Small intestine (tissue), 7 donors: ENCODE data around the gene TXLNA. TPM values are rescaled to one million over a fixed set of nuclear protein-coding genes. Genes with fewer than 3 reads are reported as not detected.

Experiments used
- DNase-seq, 2 donors: peaks; one replicate each; pipeline versions ENCODE4 v3.0.0 to v3.0.0-alpha.2; 2013
- FAIRE-seq: peaks from 2 replicates; lab custom pipeline; 2012; peaks lifted over from hg19 to GRCh38; lab: Jason Lieb, UNC
- H3K27ac ChIP-seq, 3 donors: one replicate each; pipeline ENCODE4 v1.5.1; 2013; ENCODE audit warnings: low read length in 2 of 3, mild to moderate bottlenecking in 2 of 3, control low read depth in 1 of 3, inconsistent platforms in 1 of 3, low read depth in 1 of 3, moderate library complexity in 1 of 3
- H3K27me3 ChIP-seq, 3 donors: one replicate each; pipeline ENCODE4 v1.6.1; 2013; ENCODE audit warnings: low read length in 3 of 3, inconsistent platforms in 1 of 3; ENCODE audit not compliant: control insufficient read depth in 3 of 3, insufficient read depth in 3 of 3
- H3K36me3 ChIP-seq, 3 donors: one replicate each; pipeline ENCODE4 v1.6.1; 2013; ENCODE audit warnings: low read length in 3 of 3, inconsistent platforms in 1 of 3, low read depth in 1 of 3, mild to moderate bottlenecking in 1 of 3, moderate library complexity in 1 of 3; ENCODE audit not compliant: control insufficient read depth in 3 of 3, insufficient read depth in 2 of 3
- H3K4me1 ChIP-seq, 3 donors: one replicate each; pipeline ENCODE4 v1.6.1; 2013; ENCODE audit warnings: low read length in 2 of 3, inconsistent platforms in 1 of 3, low read depth in 1 of 3, mild to moderate bottlenecking in 1 of 3, moderate library complexity in 1 of 3; ENCODE audit not compliant: control insufficient read depth in 3 of 3, insufficient read depth in 2 of 3
- H3K4me3 ChIP-seq, 3 donors: one replicate each; pipeline ENCODE4 v1.5.1; 2013; ENCODE audit warnings: low read length in 3 of 3, control low read depth in 1 of 3, inconsistent platforms in 1 of 3, low read depth in 1 of 3, mild to moderate bottlenecking in 1 of 3, moderate library complexity in 1 of 3
- H3K9me3 ChIP-seq, 2 donors: one replicate each; pipeline ENCODE4 v1.6.1; 2013; ENCODE audit warnings: low read depth in 1 of 2, low read length in 1 of 2; ENCODE audit not compliant: control insufficient read depth in 2 of 2, insufficient read depth in 1 of 2
- WGBS, 3 donors: extraction: QIAGEN DNeasy Blood & Tissue Kit; methylation state at CpG; one replicate each; pipeline ENCODE4 v1.1.7; 2013; 5-methylcytosine and 5-hydroxymethylcytosine counted together
- polyA plus RNA-seq, 4 donors: library from polyadenylated mRNA; stranded (reverse) in 3 of 4; unstranded in 1 of 4; fragments of 200-250 nt in 3 of 4; fragments of 120-200 nt in 1 of 4; gene quantifications; one replicate each; pipeline versions ENCODE4 v1.2.1 to v1.2.3, GENCODE V29; 2013
- donor health status: healthy with polysubstance abuse.
- donor health status: control.
- donor health status: control.
- donor health status: Bipolar disorder and iron deficiency.
- donor health status: healthy.

TXLNA gene
- polyA plus RNA-seq, 4 donors, result 6.9 to 28.1 (median 18.1) TPM

DNA sequence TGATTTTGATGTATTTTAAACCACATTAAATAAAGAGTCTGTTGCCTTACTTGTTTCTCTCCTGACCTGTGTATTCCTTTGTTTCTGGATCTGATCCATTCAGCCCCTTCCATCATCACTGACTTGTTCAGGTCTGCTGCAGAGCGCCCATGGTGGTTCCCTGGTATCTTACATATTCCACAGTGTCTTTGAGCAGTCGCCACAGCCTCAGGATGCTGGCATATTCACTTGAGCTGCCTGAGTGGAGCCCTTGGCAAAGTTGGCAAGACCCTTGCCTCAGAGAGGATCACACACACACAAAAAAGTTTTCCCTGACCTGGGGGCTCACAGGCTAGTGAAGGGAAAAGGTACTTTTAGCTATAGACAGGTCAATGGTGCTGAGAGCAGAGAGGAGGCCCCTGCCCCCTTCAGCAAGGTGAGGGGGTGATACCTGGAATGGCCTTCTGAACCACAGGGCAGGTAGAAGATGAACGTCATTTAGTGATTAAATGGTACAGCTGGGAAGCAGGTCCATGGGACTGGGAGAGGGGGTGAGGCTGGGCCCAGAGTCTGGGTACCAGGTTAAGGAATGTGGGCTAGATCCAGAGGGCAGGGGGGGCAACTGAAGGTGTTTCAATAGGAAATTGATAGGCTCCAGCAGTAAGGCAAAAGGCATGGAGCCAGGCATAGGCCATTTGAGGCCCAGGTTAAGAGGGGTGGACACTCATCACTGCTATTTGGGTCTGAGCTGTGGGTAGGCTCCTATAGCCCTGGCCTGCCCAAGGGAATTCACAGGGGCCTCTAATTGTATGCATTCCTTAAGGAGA is 19.0 kb downstream of the TXLNA start:
- Histone ChIP-seq H3K4me3 (no peak overlapping the region), H3K36me3 (peaks cover 12 to 53% (median 19%) of the 10 kb centered on the region in 3 donors), H3K9me3 (no peaks in the 10 kb centered on the region), H3K27me3 (no peaks in the 10 kb centered on the region), H3K27ac (no peak overlapping the region), H3K4me1 (peaks cover 0 to 21% (median 0%) of the 10 kb centered on the region in 3 donors)
- 76 to 83% (median 80%) methylated on average over 3 of the region's 3 CpGs for WGBS, 3 donors
- DNase-seq (no peak), FAIRE-seq (no peak)

- no peak for DNase-seq
- Histone ChIP-seq H3K27me3 (no peaks in the 10 kb centered on the region), H3K36me3 (peaks cover 10 to 45% (median 14%) of the 10 kb centered on the region in 3 donors), H3K4me3 (no peak overlapping the region), H3K4me1 (peaks cover 0 to 21% (median 0%) of the 10 kb centered on the region in 3 donors), H3K9me3 (no peaks in the 10 kb centered on the region), H3K27ac (peak overlapping the region in 2 of 3 donors; percentile 14 to 80)
- 72 to 82% (median 73%) methylated on average over 4 of the region's 4 CpGs for WGBS, 3 donors
- no peak for FAIRE-seq
Measured at GRCh38 chr1:32199043-32199716, 19.7 kb downstream of the TXLNA start.

DNA sequence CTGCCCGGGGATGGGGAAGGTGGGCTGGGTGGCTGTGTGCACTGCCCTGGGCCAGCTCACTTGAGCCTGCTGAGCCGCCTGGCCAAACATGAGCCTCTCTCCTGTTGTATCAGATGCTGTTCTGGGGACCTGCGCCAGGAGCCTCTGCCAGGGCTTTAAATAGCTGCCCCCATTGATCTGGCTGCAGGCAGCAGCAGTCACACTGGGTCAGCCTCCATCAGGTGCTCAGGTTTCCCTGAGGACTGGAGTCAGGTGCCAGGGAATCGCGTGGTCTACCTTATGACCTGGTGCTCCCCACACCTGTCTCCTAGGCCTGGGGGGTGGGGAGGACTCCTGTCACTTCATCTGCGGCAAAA is 20.2 kb downstream of the TXLNA start:
- no peak for DNase-seq
- Histone ChIP-seq H3K27ac (peak overlapping the region in 2 of 3 donors; percentile 75 to 80), H3K36me3 (peaks cover 9 to 42% (median 9%) of the 10 kb centered on the region in 3 donors), H3K9me3 (no peaks in the 10 kb centered on the region), H3K4me3 (no peak overlapping the region), H3K27me3 (no peaks in the 10 kb centered on the region), H3K4me1 (peaks cover 0 to 21% (median 0%) of the 10 kb centered on the region in 3 donors)
- WGBS, 3 donors, result 47 to 56% (median 54%) methylated on average over 6 of the region's 6 CpGs
- no peak for FAIRE-seq

DNA sequence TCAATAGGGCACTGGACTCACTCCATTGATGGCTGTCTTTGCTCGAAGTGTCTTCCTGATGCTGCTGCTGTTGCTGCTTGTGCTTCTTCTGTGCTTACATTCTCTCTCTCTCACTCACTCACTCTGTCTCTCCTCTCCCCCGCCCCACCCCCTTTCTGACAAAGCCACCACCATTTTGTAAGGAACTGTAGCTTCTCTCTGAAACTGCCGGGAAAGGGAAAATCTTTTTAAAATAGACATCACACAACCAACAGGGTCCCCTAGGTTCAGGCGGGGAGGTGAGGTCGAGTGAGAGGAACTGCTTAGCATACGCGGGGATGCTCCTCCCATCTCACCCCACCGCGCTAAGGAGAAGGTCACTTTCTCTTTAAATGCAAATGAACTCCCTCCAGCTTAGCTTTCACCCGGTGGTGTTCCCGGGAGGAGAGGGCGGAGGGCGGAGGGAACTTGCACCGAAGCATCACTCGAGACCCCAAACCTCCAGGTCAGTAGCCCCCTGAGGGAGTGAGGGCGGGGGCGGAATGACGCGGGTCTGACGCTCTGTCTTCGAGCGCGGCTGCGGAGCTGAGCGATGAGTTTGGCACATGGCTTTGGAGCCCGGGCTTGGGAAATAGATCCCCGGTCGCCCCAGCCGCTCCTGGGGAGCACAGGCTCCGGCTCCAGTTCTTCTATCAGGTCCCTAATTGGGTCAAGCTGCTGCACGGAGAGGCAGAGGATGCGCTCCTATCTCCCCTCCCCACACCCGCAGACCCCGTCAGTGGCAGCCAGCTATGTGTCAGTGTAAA is 20.9 kb downstream of the TXLNA start, which contains the start of gene CCDC28B:
CCDC28B (plus strand) TSS at position 370 of the 785 bp plus-strand sequence. CDS start 1,341 bp downstream, outside the sequence.
- Histone ChIP-seq H3K9me3 (no peaks in the 10 kb centered on the region), H3K4me3 (peak within 1 kb of the TSS; percentile 21 to 59 (median 49)), H3K27ac (peak within 1 kb of the TSS in 2 of 3 donors; percentile 75 to 80), H3K4me1 (peaks cover 0 to 24% (median 0%) of the 10 kb centered on the region in 3 donors), H3K36me3 (peaks cover 2 to 35% (median 3%) of the 10 kb centered on the region in 3 donors), H3K27me3 (no peaks in the 10 kb centered on the region)
- FAIRE-seq (no peak), DNase-seq (peak; percentile 44 to 72)
- 0 to 2% (median 1%) methylated on average over 32 to 34 of the region's 34 CpGs for WGBS, 3 donors

- Histone ChIP-seq H3K27ac (peak overlapping the region in 2 of 3 donors; percentile 75 to 80), H3K4me3 (peak overlapping the region in 2 of 3 donors; percentile 49 to 59), H3K9me3 (no peaks in the 10 kb centered on the region), H3K27me3 (no peaks in the 10 kb centered on the region), H3K36me3 (peaks cover 0 to 27% (median 2%) of the 10 kb centered on the region in 3 donors), H3K4me1 (peaks cover 0 to 28% (median 2%) of the 10 kb centered on the region in 3 donors)
- DNase-seq (peak; percentile 48 to 72), FAIRE-seq (no peak)
- WGBS, 3 donors, result 3 to 5% (median 3%) methylated on average over 26 of the region's 26 CpGs
Measured at GRCh38 chr1:32201011-32201855, 21.8 kb downstream of the TXLNA start.

DNA sequence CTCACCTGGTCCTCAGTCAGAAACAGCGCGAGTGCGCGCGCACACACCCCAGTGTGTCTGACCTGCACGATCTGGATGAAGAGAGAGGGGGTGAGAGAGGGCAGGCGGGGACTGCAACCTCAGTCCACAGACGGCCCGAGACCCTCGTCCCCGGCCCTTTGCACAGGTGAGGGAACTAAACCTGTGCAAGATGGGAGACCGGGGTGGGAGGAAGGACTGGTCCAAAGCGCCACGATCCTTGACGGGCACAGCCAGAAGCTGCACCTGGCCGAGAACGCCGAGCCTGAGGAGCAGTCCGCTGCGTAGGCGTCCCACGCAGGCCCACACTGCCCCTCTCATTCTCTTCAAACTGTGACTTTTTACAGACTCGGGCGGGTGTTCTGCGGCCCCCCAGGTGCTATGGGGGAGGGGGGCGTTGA is 25.5 kb downstream of the TXLNA start:
- Histone ChIP-seq H3K9me3 (no peaks in the 10 kb centered on the region), H3K36me3 (peaks cover 0 to 15% (median 0%) of the 10 kb centered on the region in 3 donors), H3K4me3 (peak overlapping the region; percentile 57 to 82 (median 63)), H3K4me1 (peaks cover 0 to 25% (median 4%) of the 10 kb centered on the region in 3 donors), H3K27me3 (no peaks in the 10 kb centered on the region), H3K27ac (no peak overlapping the region)
- DNase-seq, result peak in 1 of 2 donors; percentile 19
- FAIRE-seq, result no peak
- 18 to 30% (median 28%) methylated on average over 23 to 26 of the region's 26 CpGs for WGBS, 3 donors
